Activated CD8-positive, alpha-beta memory T cell treated with anti-CD3 and anti-CD28 coated beads for 24 hours (primary cell): Measurements from ENCODE around the gene SOAT2.

Experiments
- DNase-seq: peaks from one replicate; pipeline ENCODE4 v3.0.0-alpha.2; 2020

SOAT2 gene

GRCh38 chr12:53102883-53103807 is at the start of gene SOAT2:
SOAT2 (plus strand) TSS chr12:53103486; CDS start chr12:53103578, 92 bp downstream.
- peak; percentile 82 for DNase-seq

GRCh38 chr12:53054112-53054878 is 49.0 kb upstream of the SOAT2 start:
- peak; percentile 97 for DNase-seq

DNA sequence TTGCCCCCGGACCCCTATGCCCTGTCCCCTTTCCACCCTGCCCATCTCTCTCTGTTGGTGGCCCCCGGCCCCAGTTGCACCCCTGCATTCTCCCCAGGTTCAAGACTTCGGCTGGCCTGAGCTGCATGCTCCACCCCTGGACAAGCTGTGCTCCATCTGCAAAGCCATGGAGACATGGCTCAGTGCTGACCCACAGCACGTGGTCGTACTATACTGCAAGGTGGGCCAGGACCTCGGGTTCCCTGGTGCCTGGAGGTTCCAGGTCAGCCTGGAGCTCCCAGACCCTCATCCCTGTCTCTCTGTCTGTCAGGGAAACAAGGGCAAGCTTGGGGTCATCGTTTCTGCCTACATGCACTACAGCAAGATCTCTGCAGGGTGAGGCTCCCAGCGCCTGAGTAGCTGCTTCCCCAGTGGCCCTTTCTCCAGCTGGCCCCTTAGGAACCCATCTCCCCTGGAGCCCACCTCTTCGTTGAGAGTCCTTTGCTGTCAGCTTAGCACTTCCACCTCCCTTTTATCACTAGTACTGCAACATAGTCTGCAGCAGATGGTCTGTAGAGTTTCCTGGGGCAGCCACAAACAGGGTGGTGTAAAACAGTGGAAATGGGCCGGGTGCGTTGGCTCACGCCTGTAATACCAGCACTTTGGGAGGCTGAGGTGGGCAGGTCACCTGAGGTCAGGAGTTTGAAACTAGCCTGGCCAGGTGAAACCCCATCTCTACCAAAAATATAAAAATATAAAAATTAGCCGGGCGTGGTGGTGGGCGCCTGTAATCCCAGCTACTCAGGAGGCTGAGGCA is 47.6 kb upstream of the SOAT2 start:
- DNase-seq = no peak

GRCh38 chr12:53056296-53056695 is 47.0 kb upstream of the SOAT2 start:
- no peak for DNase-seq

DNA sequence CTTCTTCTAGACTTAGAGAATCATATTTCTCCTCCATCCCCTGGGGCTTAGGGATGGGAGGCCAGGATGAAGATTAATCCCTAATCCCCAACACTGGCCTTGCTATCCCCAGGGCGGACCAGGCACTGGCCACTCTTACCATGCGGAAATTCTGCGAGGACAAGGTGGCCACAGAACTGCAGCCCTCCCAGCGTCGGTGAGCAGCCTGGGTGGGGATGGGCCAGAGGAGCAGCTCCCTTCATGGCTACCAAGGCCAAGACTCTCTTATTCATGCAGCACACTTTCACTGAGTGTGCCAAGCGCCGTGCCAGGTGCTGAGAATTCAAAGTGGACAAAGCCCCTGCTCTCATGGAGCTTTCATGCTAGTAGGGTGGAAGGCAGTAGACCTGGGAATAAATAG is 46.4 kb upstream of the SOAT2 start:
- DNase-seq = no peak

- no peak for DNase-seq
These were observed 45.3 kb upstream of the SOAT2 start for GRCh38 chr12:53057816-53058500.

GRCh38 chr12:53058674-53059433 is 44.4 kb upstream of the SOAT2 start:
- DNase-seq = no peak

GRCh38 chr12:53059434-53060063 is 43.7 kb upstream of the SOAT2 start:
- no peak for DNase-seq

DNA sequence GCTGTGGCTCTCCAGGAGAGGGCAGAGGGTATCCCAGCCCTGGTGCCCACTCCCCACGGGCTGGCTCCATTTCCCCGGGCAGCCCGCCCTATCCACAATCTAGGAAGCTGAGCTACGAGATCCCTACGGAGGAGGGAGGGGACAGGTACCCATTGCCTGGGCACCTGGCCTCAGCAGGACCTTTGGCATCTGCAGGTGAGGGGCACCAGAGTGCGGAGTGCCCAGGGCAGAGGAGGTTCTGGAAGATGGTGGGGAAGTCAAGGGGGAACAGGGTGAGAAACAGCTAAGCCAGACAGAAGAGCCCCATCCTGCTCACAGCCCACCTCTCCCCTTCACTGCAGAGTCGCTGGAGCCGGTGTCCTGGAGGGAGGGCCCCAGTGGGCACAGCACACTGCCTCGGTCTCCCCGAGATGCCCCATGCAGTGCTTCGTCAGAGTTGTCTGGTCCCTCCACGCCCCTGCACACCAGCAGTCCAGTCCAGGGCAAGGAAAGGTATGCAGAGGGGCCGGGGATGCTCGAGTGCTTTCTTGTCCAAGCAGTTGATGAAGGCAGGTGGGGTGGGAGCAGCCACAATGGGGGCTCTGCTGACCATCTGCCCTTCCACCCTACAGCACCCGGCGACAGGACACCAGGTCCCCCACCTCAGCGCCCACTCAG is 43.1 kb upstream of the SOAT2 start:
- no peak for DNase-seq

GRCh38 chr12:53060721-53061276 is 42.5 kb upstream of the SOAT2 start:
- DNase-seq = no peak

GRCh38 chr12:53061404-53062010 is 41.8 kb upstream of the SOAT2 start:
- no peak for DNase-seq

DNA sequence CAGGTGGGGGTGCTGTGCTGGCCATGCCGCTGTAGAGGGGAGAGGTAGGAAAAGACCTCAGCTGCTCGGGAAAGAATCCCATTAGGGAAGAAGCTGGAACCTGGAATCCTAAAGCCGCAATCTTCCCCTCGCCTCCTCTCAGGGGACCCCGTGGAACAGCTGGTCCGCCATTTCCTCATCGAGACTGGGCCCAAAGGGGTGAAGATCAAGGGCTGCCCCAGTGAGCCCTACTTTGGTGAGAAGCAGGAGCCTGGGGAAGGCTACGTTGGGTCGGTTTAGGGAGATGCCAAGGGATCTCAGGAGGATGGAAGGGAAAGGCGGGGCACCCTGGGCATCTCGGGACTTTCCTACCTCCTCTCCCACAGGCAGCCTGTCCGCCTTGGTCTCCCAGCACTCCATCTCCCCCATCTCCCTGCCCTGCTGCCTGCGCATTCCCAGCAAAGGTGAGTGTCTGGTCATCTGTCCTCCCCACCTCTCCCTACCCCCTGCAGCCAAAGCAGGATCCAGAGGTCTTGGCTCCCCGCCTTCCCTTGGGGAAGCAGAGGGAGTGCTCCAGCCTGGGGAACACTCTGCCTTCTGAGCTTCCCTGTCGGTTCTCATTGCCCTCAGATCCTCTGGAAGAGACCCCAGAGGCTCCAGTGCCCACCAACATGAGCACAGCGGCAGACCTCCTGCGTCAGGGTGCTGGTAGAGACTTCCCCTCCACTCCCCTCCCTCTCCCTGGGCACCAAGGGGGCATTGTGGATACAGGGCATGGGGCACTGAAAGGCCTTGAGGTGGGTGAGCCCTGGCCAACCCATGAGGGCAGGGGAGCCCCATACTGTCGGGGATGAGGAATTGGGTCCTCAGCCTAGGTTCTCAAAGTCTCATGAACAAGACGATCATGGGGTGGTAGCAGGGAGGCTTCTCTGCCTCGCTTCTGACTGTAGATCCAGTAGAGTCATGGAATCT is 41.0 kb upstream of the SOAT2 start:
- no peak for DNase-seq

- DNase-seq = no peak
These were observed 40.1 kb upstream of the SOAT2 start for GRCh38 chr12:53062977-53063707.

DNA sequence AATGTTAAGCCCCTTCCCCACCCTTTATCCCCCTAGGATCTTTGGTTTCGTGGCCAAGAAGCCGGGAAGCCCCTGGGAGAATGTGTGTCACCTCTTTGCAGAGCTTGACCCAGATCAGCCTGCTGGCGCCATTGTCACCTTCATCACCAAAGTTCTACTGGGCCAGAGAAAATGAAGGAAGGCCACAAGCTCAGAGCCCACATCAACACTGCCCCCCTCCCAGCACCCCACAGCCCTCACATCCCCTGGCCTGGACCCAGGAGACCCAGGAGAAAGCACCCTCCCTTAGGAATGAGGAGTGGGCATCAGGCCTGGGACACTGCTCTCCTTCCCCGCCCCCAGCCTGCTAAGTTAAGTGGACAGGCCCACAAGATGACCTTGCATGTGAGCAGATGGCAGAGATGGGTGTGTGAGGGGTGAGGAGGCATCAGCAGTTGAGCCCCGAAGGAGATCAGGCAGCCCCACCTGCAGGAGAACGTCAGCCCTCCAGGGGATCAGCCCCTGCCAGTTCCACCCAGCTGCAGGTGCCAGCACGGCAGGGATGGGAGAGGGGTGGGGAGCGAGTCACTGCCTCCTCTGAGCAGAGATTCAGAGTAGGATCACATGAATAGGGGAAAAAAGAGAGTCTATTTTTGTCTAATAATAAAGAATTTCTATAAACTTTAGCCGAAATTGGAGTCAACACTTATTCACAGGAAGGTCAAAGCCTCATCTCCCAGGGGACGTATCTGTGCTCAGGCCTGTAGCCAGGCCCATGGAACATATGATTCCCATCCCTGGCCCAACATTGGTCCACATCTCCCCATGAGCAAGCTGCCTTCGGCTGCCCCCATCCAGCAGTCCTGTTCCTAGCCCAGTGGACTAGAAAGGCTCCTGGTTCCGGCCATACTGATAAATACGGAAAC is 39.3 kb upstream of the SOAT2 start:
- no peak for DNase-seq

DNA sequence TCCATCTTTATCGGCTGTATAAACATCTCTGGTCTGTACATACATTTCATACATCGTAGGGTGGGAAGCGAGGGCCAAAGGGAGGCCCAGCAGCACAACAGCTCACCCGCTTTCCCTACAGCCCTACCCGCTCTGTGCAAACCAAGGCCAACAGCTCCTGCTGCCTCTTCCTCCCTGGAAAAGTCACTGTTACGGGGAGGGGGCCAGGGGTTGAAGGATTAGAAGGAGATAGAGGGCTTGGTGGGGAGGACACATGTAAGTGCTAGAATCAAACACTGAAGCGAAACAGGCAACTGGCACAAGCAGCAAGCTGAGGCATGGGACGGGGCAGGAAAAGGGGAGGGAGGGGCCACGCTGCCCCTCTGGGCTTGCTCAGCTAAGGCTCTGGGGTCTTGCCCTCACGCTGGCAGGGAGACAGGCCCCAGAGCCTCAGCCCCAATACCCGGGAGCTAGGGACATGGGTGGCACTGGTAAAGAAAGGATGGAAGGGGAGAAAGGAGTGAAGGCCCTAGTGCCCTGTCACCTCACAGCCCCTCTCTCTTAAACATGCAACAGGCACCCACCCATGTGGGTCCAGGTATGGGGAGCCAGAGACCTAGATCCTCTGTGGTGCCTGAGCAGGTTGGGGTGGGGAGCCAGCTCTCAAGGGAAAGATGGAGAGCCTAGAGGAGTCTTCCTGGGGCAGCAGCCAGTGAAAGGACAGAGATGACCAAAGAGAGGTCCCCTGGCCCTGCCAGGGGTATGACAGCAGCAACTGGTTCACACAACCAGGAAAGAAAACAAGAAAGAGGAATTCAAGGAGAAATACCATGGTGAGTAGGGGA is 38.5 kb upstream of the SOAT2 start:
- no peak for DNase-seq

DNA sequence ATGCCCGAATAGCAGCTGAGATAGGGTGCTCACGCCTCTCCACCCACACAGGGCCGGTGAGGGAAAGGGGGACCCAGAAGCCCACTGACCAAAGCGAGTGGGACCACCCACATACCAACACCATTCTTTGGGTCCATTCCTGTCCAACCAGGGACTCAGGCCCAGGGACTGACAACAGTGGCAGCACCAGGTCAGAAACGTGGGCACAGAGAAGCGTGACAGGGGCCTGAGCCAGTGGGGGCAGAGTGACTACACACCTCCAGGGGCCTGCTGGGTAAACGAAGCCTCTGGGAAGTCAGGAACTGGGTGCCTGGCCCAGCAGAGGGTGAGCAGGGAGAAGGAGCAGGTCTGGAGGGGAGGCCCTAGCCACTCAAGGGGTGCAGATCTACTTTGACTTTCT is 37.8 kb upstream of the SOAT2 start:
- no peak for DNase-seq
